HCT116 (cell line): ENCODE results near the gene LIMS2. TPM values are rescaled to one million over a fixed set of nuclear protein-coding genes. Genes with fewer than 3 reads are reported as not detected.

Experiments
- ATAC-seq: fragments of 200-7000 bp; cut with Tn5 transposase; 2 replicates; pipeline ENCODE4 v1.9.1; 2020; ENCODE audit warnings: mild to moderate bottlenecking, moderate library complexity
- BruUV-seq: library from RNA; stranded (reverse); fragments of 400-500 nt; replicated peaks from 2 replicates; lab custom pipeline; 2021; lab: Mats Ljungman, UMichigan
- CTCF ChIA-PET: fragments of 300-600 bp; sonication (Branson Sonifier 250); formaldehyde crosslinking; loops from one replicate; lab custom pipeline; 2021; ENCODE audit warnings: antibody characterized with exemption; lab: Charles Lee
- POLR2A ChIA-PET: fragments of 300-600, 350-600 bp; sonication (Branson Sonifier 250); formaldehyde crosslinking; loops from one replicate; lab custom pipeline; 2021; ENCODE audit warnings: antibody characterized with exemption; lab: Charles Lee
- RAD21 ChIA-PET, 2 experiments: fragments of 300-600 bp; sonication (Branson Sonifier 250); formaldehyde crosslinking; loops; one replicate each; lab custom pipeline; 2023; ENCODE audit warnings: low total read pairs in 2 of 2; ENCODE audit not compliant: uncharacterized antibody in 2 of 2, unreplicated experiment in 2 of 2, low non-redundant PET in 1 of 2; lab: Charles Lee
- DNase-seq: peaks from one replicate; pipeline ENCODE4 v3.0.0-alpha.2; 2010; ENCODE audit warnings: low read depth, low spot score
- H2AFZ ChIP-seq: fragments of 200-600 bp; shearing (Covaris generic), sonication (generic); 2 replicates; pipeline ENCODE4 v1.6.1; 2017; ENCODE audit warnings: low read depth, mixed run types, mixed read lengths, antibody characterized with exemption, low read length; ENCODE audit not compliant: poor library complexity, severe bottlenecking
- H3K27ac ChIP-seq: 2 replicates; pipeline ENCODE4 v1.5.1; 2012; ENCODE audit warnings: low read depth, low read length
- H3K27me3 ChIP-seq: fragments of 200-600 bp; sonication (generic); 2 replicates; pipeline ENCODE4 v1.6.1; 2016; ENCODE audit warnings: mixed run types, low read length, mixed read lengths; ENCODE audit not compliant: insufficient read depth
- H3K36me3 ChIP-seq, 2 experiments: fragments of 200-500 bp in 1 of 2; fragments of 200-600 bp in 1 of 2; sonication (Bioruptor generic) in 1 of 2; sonication (generic) in 1 of 2; 2 replicates each; pipeline versions ENCODE4 v1.5.1 to v1.6.1; 2014 to 2016; ENCODE audit warnings: low read length in 2 of 2, inconsistent platforms in 1 of 2, mixed read lengths in 1 of 2, mixed run types in 1 of 2; ENCODE audit not compliant: insufficient read depth in 2 of 2, control insufficient read depth in 1 of 2
- H3K4me1 ChIP-seq, 2 experiments: fragments of 200-600 bp in 1 of 2; sonication (generic) in 1 of 2; 2 replicates each; pipeline versions ENCODE4 v1.5.1 to v1.6.1; 2012 to 2017; ENCODE audit warnings: low read length in 2 of 2, inconsistent platforms in 1 of 2, mild to moderate bottlenecking in 1 of 2, mixed read lengths in 1 of 2, mixed run types in 1 of 2, moderate library complexity in 1 of 2; ENCODE audit not compliant: insufficient read depth in 2 of 2, control insufficient read depth in 1 of 2
- H3K4me2 ChIP-seq: fragments of 200-600 bp; sonication (generic); 2 replicates; pipeline ENCODE4 v1.6.1; 2017; ENCODE audit warnings: mixed run types, low read length, mixed read lengths
- H3K4me3 ChIP-seq, 2 experiments: fragments of 200-600 bp in 1 of 2; sonication (generic) in 1 of 2; replicated peaks in 1 of 2; 2 replicates each; pipeline ENCODE4 v1.5.1; 2011 to 2016; ENCODE audit warnings: low read length in 2 of 2, control low read depth in 1 of 2, low read depth in 1 of 2, mild to moderate bottlenecking in 1 of 2, mixed read lengths in 1 of 2, mixed run types in 1 of 2
- H3K79me2 ChIP-seq: fragments of 200-600 bp; sonication (generic); 2 replicates; pipeline ENCODE4 v1.6.1; 2017; ENCODE audit warnings: mild to moderate bottlenecking, mixed run types, low read length, moderate library complexity, mixed read lengths; ENCODE audit not compliant: insufficient read depth
- H3K9ac ChIP-seq: fragments of 200-600 bp; sonication (generic); 2 replicates; pipeline ENCODE4 v1.6.1; 2016; ENCODE audit warnings: low read length, mixed read lengths
- H3K9me2 ChIP-seq: fragments of 200-600 bp; sonication (generic), shearing (Covaris generic); 2 replicates; pipeline ENCODE4 v1.6.1; 2017; ENCODE audit warnings: mixed run types, mild to moderate bottlenecking, moderate library complexity; ENCODE audit not compliant: insufficient read depth
- H3K9me3 ChIP-seq, 2 experiments: fragments of 200-500 bp in 1 of 2; fragments of 200-600 bp in 1 of 2; sonication (Bioruptor generic) in 1 of 2; sonication (generic) in 1 of 2; 2 replicates each; pipeline ENCODE4 v1.6.1; 2014 to 2017; ENCODE audit warnings: low read length in 2 of 2, mixed read lengths in 2 of 2, inconsistent platforms in 1 of 2, low read depth in 1 of 2, mild to moderate bottlenecking in 1 of 2, mixed run types in 1 of 2, moderate library complexity in 1 of 2; ENCODE audit not compliant: control insufficient read depth in 1 of 2, insufficient read depth in 1 of 2
- H4K20me1 ChIP-seq: fragments of 200-600 bp; sonication (generic), shearing (Covaris generic); 2 replicates; pipeline ENCODE4 v1.6.1; 2017; ENCODE audit warnings: mixed run types, mild to moderate bottlenecking, moderate library complexity; ENCODE audit not compliant: insufficient read depth
- ATF3 ChIP-seq: IDR thresholded peaks from 2 replicates; pipeline ENCODE4 v1.6.1; 2012
- CBX3 ChIP-seq: IDR thresholded peaks from 2 replicates; pipeline ENCODE4 v1.6.1; 2012; ENCODE audit warnings: low read depth
- CTCF ChIP-seq, 3 experiments: fragments of 200-600 bp in 1 of 3; sonication (generic) in 1 of 3; IDR thresholded peaks in 2 of 3; conservative IDR thresholded peaks in 1 of 3; 2 replicates each; pipeline ENCODE4 v1.5.1; 2012 to 2017; ENCODE audit warnings: low read depth in 2 of 3, low read length in 2 of 3, antibody characterized with exemption in 1 of 3, borderline replicate concordance in 1 of 3, control low read depth in 1 of 3, mild to moderate bottlenecking in 1 of 3, mixed read lengths in 1 of 3, mixed run types in 1 of 3, moderate library complexity in 1 of 3; ENCODE audit not compliant: insufficient read depth in 1 of 3
- EZH2phosphoT487 ChIP-seq: fragments of 200-600 bp; IDR thresholded peaks from 2 replicates; pipeline ENCODE4 v1.6.1; 2018; ENCODE audit warnings: antibody characterized with exemption, borderline replicate concordance
- RAD21 ChIP-seq: IDR thresholded peaks from 2 replicates; pipeline ENCODE4 v1.6.1; 2012; ENCODE audit warnings: low read depth, mild to moderate bottlenecking
- REST ChIP-seq: IDR thresholded peaks from 2 replicates; pipeline ENCODE4 v1.6.1; 2012; ENCODE audit warnings: low read depth
- SP1 ChIP-seq: IDR thresholded peaks from 2 replicates; pipeline ENCODE4 v1.6.1; 2012; ENCODE audit warnings: low read depth
- TCF7L2 ChIP-seq: IDR thresholded peaks from 2 replicates; pipeline ENCODE4 v1.7.0; 2011; ENCODE audit warnings: borderline replicate concordance, inconsistent platforms; ENCODE audit not compliant: insufficient read depth, insufficient read length; ENCODE audit errors: extremely low read depth
- ZBTB33 ChIP-seq: IDR thresholded peaks from 2 replicates; pipeline ENCODE4 v1.6.1; 2011; ENCODE audit warnings: mild to moderate bottlenecking, low read length, moderate library complexity; ENCODE audit not compliant: insufficient replicate concordance; ENCODE audit errors: extremely low read depth
- intact Hi-C: fragments of 100-400 bp; cut with micrococcal nuclease; formaldehyde crosslinking; loops from 2 replicates; pipeline ENCODE4 v1.10.0; 2022
- total RNA-seq: library from RNA; stranded (reverse); gene quantifications from one replicate; pipeline ENCODE4 v1.2.1, GENCODE V29; 2021; ENCODE audit not compliant: unreplicated experiment

The LIMS2 gene
- total RNA-seq, 1 experiment from 2014 or later: 3.7 TPM

- H3K79me2 ChIP-seq: no peaks in the 10 kb centered on the region
- H3K4me1 ChIP-seq: no peaks in the 10 kb centered on the region
- H3K9me2 ChIP-seq: no peaks in the 10 kb centered on the region
- RAD21 ChIA-PET: no interaction called here
- POLR2A ChIA-PET: no interaction called here
- TF ChIP-seq SP1: no peak
- no peak for TF ChIP-seq EZH2phosphoT487
- no peak for TF ChIP-seq TCF7L2
- TF ChIP-seq RAD21: no peak
- no peak for TF ChIP-seq ATF3
- TF ChIP-seq REST: no peak
- TF ChIP-seq ZBTB33: no peak
- no peak for TF ChIP-seq CBX3
- no peak for TF ChIP-seq CTCF (IDR thresholded peaks at IDR 0.05 in 2 of 3, conservative IDR thresholded peaks at IDR 0.05 in 1 of 3; ENCODE audit: borderline replicate concordance in 1 of 3, insufficient read depth in 1 of 3, low read depth in 2 of 3, low read length in 2 of 3)
- no peak overlapping the region for H2AFZ ChIP-seq
- DNase-seq (no peak), ATAC-seq (no peak)
- H3K36me3 ChIP-seq: no peaks in the 10 kb centered on the region
- H3K9ac ChIP-seq: no peak overlapping the region
- no peaks in the 10 kb centered on the region for H3K27me3 ChIP-seq
- no peak overlapping the region for H3K4me2 ChIP-seq
- BruUV-seq: no TSS peak
- CTCF ChIA-PET: no interaction called here
- H3K4me3 ChIP-seq: no peak overlapping the region
- H3K27ac ChIP-seq: no peak overlapping the region
- no peaks in the 10 kb centered on the region for H3K9me3 ChIP-seq
- intact Hi-C loops: no loop called here
- no peaks in the 10 kb centered on the region for H4K20me1 ChIP-seq
Measured at GRCh38 chr2:127630864-127631540, 44.3 kb downstream of the LIMS2 start.
